Adrenal gland (tissue), 5 donors: ENCODE data around the gene CADPS.

ENCODE experiments used
- POLR2A ChIP-seq, 2 donors: fragments of 450-650 bp; IDR thresholded peaks; one replicate each; pipeline ENCODE4 v1.6.1; 2017; ENCODE audit warnings: antibody characterized with exemption in 2 of 2, mild to moderate bottlenecking in 2 of 2, moderate library complexity in 1 of 2
- TF ChIP-seq, protein P1 (sequence below), 6 experiments: fragments of 450-650 bp in 4 of 6; fragments of 200-600 bp in 2 of 6; sonication (generic) in 1 of 6; IDR thresholded peaks; 1 replicate in 5 of 6; 2 replicates in 1 of 6; pipeline versions ENCODE4 v1.5.1 to v1.8.0; 2016 to 2021; ENCODE audit warnings: antibody characterized with exemption in 6 of 6, mild to moderate bottlenecking in 2 of 6, moderate library complexity in 1 of 6
- donor health status: DM: no; HTN: no; CAD: no.

DNA sequence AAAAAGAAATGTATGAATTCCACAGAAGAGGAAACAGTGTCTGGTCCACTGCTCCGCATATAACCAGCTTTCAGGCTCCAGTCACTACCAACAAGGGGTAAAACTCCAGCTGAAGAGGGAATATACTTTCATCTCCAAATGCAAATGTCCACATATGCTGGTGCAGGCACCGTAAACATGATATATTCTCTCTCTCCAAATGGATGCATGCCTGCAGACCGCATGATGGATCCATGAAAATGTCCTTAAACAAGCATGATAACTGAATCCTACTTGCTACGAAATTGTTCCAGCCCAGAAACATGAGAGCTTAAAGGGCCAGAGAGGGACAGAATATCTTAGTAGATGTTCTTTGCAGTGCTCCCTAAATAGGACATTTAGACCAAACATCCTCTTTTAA lies 351.5 kb downstream of the CADPS start:
- TF ChIP-seq, protein P1, sequence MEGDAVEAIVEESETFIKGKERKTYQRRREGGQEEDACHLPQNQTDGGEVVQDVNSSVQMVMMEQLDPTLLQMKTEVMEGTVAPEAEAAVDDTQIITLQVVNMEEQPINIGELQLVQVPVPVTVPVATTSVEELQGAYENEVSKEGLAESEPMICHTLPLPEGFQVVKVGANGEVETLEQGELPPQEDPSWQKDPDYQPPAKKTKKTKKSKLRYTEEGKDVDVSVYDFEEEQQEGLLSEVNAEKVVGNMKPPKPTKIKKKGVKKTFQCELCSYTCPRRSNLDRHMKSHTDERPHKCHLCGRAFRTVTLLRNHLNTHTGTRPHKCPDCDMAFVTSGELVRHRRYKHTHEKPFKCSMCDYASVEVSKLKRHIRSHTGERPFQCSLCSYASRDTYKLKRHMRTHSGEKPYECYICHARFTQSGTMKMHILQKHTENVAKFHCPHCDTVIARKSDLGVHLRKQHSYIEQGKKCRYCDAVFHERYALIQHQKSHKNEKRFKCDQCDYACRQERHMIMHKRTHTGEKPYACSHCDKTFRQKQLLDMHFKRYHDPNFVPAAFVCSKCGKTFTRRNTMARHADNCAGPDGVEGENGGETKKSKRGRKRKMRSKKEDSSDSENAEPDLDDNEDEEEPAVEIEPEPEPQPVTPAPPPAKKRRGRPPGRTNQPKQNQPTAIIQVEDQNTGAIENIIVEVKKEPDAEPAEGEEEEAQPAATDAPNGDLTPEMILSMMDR (IDR thresholded peaks at IDR 0.05): no peak
- TF ChIP-seq POLR2A (IDR thresholded peaks at IDR 0.05): no peak
